ENCODE measurements around the gene ANTKMT.

Gene ANTKMT

GRCh38 chr16:763369-764183, 42.6 kb downstream of the ANTKMT start:
- Histone ChIP-seq H3K27me3 (ENCODE audit: insufficient read depth, poor library complexity, severe bottlenecking) (no peaks in the 10 kb centered on the region), H3K4me3 (replicated peaks; ENCODE audit: insufficient read depth, low read length) (no peak overlapping the region), H3K27ac (replicated peaks) (no peak overlapping the region)
- no peak for DNase-seq (ENCODE audit: low read depth in 1 of 2, low spot score in 1 of 2)
- TF ChIP-seq SPI1 (IDR thresholded peaks at IDR 0.05; ENCODE audit: borderline replicate concordance, low read depth) (no peak), GABPA (IDR thresholded peaks at IDR 0.05; ENCODE audit: low read depth) (no peak), REST (IDR thresholded peaks at IDR 0.05; ENCODE audit: insufficient replicate concordance, low read depth) (no peak), CTCF (IDR thresholded peaks at IDR 0.05; ENCODE audit: insufficient read depth, low read length) (no peak), POLR2AphosphoS5 (IDR thresholded peaks at IDR 0.05; ENCODE audit: low read depth) (no peak)

GRCh38 chr16:764184-764750, 43.3 kb downstream of the ANTKMT start:
- H3K27me3 ChIP-seq (ENCODE audit: insufficient read depth, poor library complexity, severe bottlenecking) = no peaks in the 10 kb centered on the region
- no peak for TF ChIP-seq POLR2AphosphoS5 (IDR thresholded peaks at IDR 0.05; ENCODE audit: low read depth)
- TF ChIP-seq GABPA (IDR thresholded peaks at IDR 0.05; ENCODE audit: low read depth) = no peak
- TF ChIP-seq CTCF (IDR thresholded peaks at IDR 0.05; ENCODE audit: insufficient read depth, low read length) = no peak
- no peak for TF ChIP-seq REST (IDR thresholded peaks at IDR 0.05; ENCODE audit: insufficient replicate concordance, low read depth)
- TF ChIP-seq SPI1 (IDR thresholded peaks at IDR 0.05; ENCODE audit: borderline replicate concordance, low read depth) = no peak
- H3K4me3 ChIP-seq (replicated peaks; ENCODE audit: insufficient read depth, low read length) = no peak overlapping the region
- no peak overlapping the region for H3K27ac ChIP-seq (replicated peaks)
- DNase-seq (ENCODE audit: low read depth in 1 of 2, low spot score in 1 of 2) = no peak

- TF ChIP-seq REST (IDR thresholded peaks at IDR 0.05; ENCODE audit: insufficient replicate concordance, low read depth) = no peak
- TF ChIP-seq SPI1 (IDR thresholded peaks at IDR 0.05; ENCODE audit: borderline replicate concordance, low read depth) = no peak
- no peak for TF ChIP-seq CTCF (IDR thresholded peaks at IDR 0.05; ENCODE audit: insufficient read depth, low read length)
- TF ChIP-seq GABPA (IDR thresholded peaks at IDR 0.05; ENCODE audit: low read depth) = no peak
- TF ChIP-seq POLR2AphosphoS5 (IDR thresholded peaks at IDR 0.05; ENCODE audit: low read depth) = no peak
- DNase-seq (ENCODE audit: low read depth in 1 of 2, low spot score in 1 of 2) = no peak
Observed at GRCh38 chr16:764848-765487, 44.0 kb downstream of the ANTKMT start.

More at GRCh38 chr16:764848-765487, 44.0 kb downstream of the ANTKMT start:
- no peak overlapping the region for H3K4me3 ChIP-seq (replicated peaks; ENCODE audit: insufficient read depth, low read length)
- no peak overlapping the region for H3K27ac ChIP-seq (replicated peaks)
- H3K27me3 ChIP-seq (ENCODE audit: insufficient read depth, poor library complexity, severe bottlenecking) = no peaks in the 10 kb centered on the region

Measured in HL-60 (cell line).